ENCODE data around the gene EFNA5.

DNA sequence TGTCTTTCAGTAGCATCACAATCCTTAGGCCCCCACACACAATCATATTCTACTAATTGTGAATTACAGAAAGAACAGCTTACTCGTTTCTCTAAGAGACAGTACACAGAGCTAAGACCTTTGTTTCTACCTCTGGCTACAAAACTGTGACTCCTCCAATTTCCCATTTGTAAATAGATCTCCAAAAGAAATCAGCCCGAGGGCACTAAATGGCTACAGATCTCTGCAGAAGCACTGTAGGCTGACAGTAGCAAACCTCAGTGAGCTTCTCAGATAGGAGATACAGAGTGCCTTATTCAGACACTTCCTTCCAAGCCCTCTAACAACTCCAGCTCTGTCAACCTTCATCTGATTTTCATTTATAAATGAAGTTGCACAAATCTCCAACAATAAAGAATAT, 51.0 kb downstream of the EFNA5 start:
- TF ChIP-seq ZBTB1 (tag by site-specific recombination; IDR thresholded peaks at IDR 0.05): no peak
- TF ChIP-seq, protein P1, sequence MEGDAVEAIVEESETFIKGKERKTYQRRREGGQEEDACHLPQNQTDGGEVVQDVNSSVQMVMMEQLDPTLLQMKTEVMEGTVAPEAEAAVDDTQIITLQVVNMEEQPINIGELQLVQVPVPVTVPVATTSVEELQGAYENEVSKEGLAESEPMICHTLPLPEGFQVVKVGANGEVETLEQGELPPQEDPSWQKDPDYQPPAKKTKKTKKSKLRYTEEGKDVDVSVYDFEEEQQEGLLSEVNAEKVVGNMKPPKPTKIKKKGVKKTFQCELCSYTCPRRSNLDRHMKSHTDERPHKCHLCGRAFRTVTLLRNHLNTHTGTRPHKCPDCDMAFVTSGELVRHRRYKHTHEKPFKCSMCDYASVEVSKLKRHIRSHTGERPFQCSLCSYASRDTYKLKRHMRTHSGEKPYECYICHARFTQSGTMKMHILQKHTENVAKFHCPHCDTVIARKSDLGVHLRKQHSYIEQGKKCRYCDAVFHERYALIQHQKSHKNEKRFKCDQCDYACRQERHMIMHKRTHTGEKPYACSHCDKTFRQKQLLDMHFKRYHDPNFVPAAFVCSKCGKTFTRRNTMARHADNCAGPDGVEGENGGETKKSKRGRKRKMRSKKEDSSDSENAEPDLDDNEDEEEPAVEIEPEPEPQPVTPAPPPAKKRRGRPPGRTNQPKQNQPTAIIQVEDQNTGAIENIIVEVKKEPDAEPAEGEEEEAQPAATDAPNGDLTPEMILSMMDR (tag by site-specific recombination; IDR thresholded peaks at IDR 0.05): no peak

Data from HEK293 (cell line).